ENCODE measurements around the gene CCR5. TPM values are rescaled to one million over a fixed set of nuclear protein-coding genes. Genes with fewer than 3 reads are reported as not detected.

Gene CCR5
- total and polyA plus RNA-seq, 2 of the 13 experiments (the other 11 are each of a cell fraction or from before 2014, with no cell fraction given), result not detected

DNA sequence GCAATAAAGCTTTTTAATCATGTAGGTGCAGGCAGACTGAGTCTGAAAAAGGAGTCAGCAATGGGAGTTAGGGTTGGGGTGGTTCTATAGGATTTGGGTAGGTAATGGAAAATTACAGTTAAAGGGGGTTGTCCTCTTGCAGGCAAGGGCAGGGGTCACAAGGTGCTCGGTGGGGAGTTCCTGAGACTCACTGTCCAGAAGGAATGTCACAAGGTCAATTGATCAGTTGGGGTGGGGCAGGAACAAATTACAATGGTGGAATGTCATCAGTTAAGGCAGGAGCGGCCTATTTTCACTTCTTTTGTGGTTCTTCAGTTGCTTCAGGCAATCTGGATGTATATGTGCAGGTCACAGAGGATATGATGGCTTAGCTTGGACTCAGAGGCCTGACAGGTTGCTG lies 22.3 kb downstream of the CCR5 start:
- CTCF ChIA-PET (ENCODE audit: low intra/inter-chr PET ratio, low total read pairs), result no interaction called here
- no peaks in the 10 kb centered on the region for H3K4me1 ChIP-seq (ENCODE audit: insufficient read depth, low read length)
- H3K27me3 ChIP-seq (ENCODE audit: control insufficient read depth in 1 of 2, insufficient read depth in 2 of 2, low read length in 2 of 2), result peaks cover 0 to 17% of the 10 kb centered on the region in 2 experiments; a peak in 1 of 5 replicates
- no peaks in the 10 kb centered on the region for H3K79me2 ChIP-seq (ENCODE audit: insufficient read depth, low read length)
- no peaks in the 10 kb centered on the region for H4K20me1 ChIP-seq (ENCODE audit: insufficient read depth, low read length)
- H2AFZ ChIP-seq (ENCODE audit: low read length), result no peak overlapping the region
- no peaks in the 10 kb centered on the region for H3K9me3 ChIP-seq (ENCODE audit: low read length)
- TF ChIP-seq, protein P1, sequence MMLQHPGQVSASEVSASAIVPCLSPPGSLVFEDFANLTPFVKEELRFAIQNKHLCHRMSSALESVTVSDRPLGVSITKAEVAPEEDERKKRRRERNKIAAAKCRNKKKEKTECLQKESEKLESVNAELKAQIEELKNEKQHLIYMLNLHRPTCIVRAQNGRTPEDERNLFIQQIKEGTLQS (CRISPR knock-in tag; IDR thresholded peaks at IDR 0.05), result no peak
- no peak for TF ChIP-seq MXD4 (CRISPR knock-in tag; IDR thresholded peaks at IDR 0.05)
- TF ChIP-seq ZNF225 (CRISPR knock-in tag; IDR thresholded peaks at IDR 0.05), result no peak
- TF ChIP-seq ZNF138 (CRISPR knock-in tag; IDR thresholded peaks at IDR 0.05; ENCODE audit: low read depth), result no peak
- TF ChIP-seq SIX1 (CRISPR knock-in tag; IDR thresholded peaks at IDR 0.05; ENCODE audit: borderline replicate concordance), result no peak
- TF ChIP-seq, protein P2, sequence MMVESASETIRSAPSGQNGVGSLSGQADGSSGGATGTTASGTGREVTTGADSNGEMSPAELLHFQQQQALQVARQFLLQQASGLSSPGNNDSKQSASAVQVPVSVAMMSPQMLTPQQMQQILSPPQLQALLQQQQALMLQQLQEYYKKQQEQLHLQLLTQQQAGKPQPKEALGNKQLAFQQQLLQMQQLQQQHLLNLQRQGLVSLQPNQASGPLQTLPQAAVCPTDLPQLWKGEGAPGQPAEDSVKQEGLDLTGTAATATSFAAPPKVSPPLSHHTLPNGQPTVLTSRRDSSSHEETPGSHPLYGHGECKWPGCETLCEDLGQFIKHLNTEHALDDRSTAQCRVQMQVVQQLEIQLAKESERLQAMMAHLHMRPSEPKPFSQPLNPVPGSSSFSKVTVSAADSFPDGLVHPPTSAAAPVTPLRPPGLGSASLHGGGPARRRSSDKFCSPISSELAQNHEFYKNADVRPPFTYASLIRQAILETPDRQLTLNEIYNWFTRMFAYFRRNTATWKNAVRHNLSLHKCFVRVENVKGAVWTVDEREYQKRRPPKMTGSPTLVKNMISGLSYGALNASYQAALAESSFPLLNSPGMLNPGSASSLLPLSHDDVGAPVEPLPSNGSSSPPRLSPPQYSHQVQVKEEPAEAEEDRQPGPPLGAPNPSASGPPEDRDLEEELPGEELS (CRISPR knock-in tag; IDR thresholded peaks at IDR 0.05), result no peak
- no peak for TF ChIP-seq ADNP (CRISPR knock-in tag; IDR thresholded peaks at IDR 0.05)
- TF ChIP-seq, protein P3, sequence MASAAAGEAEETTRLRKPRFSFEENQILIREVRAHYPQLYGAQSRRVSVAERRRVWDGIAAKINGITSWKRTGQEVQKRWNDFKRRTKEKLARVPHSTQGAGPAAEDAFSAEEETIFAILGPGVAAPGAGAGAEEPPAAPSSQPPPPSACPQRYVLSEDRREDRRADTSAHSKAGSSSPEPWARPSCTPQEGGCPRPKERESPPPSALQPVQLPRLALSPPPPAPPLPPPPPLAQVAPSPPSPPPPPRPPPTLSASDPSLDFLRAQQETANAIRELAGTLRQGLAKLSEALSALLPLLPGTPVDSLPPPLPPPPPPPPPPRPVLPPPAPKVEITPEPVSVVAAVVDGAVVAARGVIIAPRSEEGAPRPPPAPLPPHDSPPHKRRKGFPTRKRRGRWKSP (CRISPR knock-in tag; IDR thresholded peaks at IDR 0.05), result no peak
- TF ChIP-seq, protein P4, sequence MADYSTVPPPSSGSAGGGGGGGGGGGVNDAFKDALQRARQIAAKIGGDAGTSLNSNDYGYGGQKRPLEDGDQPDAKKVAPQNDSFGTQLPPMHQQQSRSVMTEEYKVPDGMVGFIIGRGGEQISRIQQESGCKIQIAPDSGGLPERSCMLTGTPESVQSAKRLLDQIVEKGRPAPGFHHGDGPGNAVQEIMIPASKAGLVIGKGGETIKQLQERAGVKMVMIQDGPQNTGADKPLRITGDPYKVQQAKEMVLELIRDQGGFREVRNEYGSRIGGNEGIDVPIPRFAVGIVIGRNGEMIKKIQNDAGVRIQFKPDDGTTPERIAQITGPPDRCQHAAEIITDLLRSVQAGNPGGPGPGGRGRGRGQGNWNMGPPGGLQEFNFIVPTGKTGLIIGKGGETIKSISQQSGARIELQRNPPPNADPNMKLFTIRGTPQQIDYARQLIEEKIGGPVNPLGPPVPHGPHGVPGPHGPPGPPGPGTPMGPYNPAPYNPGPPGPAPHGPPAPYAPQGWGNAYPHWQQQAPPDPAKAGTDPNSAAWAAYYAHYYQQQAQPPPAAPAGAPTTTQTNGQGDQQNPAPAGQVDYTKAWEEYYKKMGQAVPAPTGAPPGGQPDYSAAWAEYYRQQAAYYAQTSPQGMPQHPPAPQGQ (CRISPR knock-in tag; IDR thresholded peaks at IDR 0.05; ENCODE audit: borderline replicate concordance), result no peak
- WGBS (ENCODE audit: low lambda C conversion rate), result 14% methylated on average over 2 of the region's 2 CpGs
- intact Hi-C loops (cut with micrococcal nuclease; ENCODE audit: unreplicated experiment) (no loop called here), in situ Hi-C loops (cut with HindIII; ENCODE audit: extremely low pct_ligation_motif_present, low pct_unique_long_range_greater_than_20kb) (no loop called here)
- H3K4me3 ChIP-seq (replicated peaks in 1 of 3; ENCODE audit: insufficient read depth in 1 of 3, low read depth in 2 of 3, low read length in 3 of 3), result no peak overlapping the region
- ATAC-seq, result no peak
- no peak overlapping the region for H3K27ac ChIP-seq (ENCODE audit: extremely low read length, insufficient read depth, low read length)
- POLR2A ChIA-PET, result no interaction called here
- no peaks in the 10 kb centered on the region for H3K36me3 ChIP-seq (replicated peaks in 1 of 2; ENCODE audit: control insufficient read depth in 1 of 2, insufficient read depth in 2 of 2, low read length in 2 of 2)
- H3K4me2 ChIP-seq (ENCODE audit: low read depth, low read length), result no peak overlapping the region
- no peak overlapping the region for H3K9ac ChIP-seq (ENCODE audit: insufficient read depth, low read depth, low read length)
- DNase-seq (ENCODE audit: low spot score), result no peak
- no TSS peak for BruUV-seq (replicated peaks)
- FAIRE-seq, result no peak
